ENCODE results near the gene SSPN.

Gene SSPN

GRCh38 chr12:26212396-26212795 lies 17.0 kb downstream of the SSPN start:
- Histone ChIP-seq H3K4me1 (ENCODE audit: control insufficient read depth, insufficient read depth, low read length) (no peaks in the 10 kb centered on the region), H3K9ac (ENCODE audit: low read depth, low read length) (no peak overlapping the region), H3K27me3 (ENCODE audit: control insufficient read depth, insufficient read depth, low read length) (no peaks in the 10 kb centered on the region), H3K36me3 (ENCODE audit: control insufficient read depth, insufficient read depth, low read length) (no peaks in the 10 kb centered on the region), H3K9me3 (ENCODE audit: control insufficient read depth, insufficient read depth, low read length) (no peaks in the 10 kb centered on the region), H3K4me3 (ENCODE audit: low read depth, low read length) (no peak overlapping the region)

GRCh38 chr12:26212988-26213387 lies 17.6 kb downstream of the SSPN start:
- Histone ChIP-seq H3K36me3 (ENCODE audit: control insufficient read depth, insufficient read depth, low read length) (no peaks in the 10 kb centered on the region), H3K4me3 (ENCODE audit: low read depth, low read length) (no peak overlapping the region), H3K9me3 (ENCODE audit: control insufficient read depth, insufficient read depth, low read length) (no peaks in the 10 kb centered on the region), H3K27me3 (ENCODE audit: control insufficient read depth, insufficient read depth, low read length) (no peaks in the 10 kb centered on the region), H3K9ac (ENCODE audit: low read depth, low read length) (no peak overlapping the region), H3K4me1 (ENCODE audit: control insufficient read depth, insufficient read depth, low read length) (no peaks in the 10 kb centered on the region)

GRCh38 chr12:26214121-26214520 lies 18.7 kb downstream of the SSPN start:
- Histone ChIP-seq H3K9ac (ENCODE audit: low read depth, low read length) (no peak overlapping the region), H3K36me3 (ENCODE audit: control insufficient read depth, insufficient read depth, low read length) (no peaks in the 10 kb centered on the region), H3K4me3 (ENCODE audit: low read depth, low read length) (no peak overlapping the region), H3K27me3 (ENCODE audit: control insufficient read depth, insufficient read depth, low read length) (no peaks in the 10 kb centered on the region), H3K4me1 (ENCODE audit: control insufficient read depth, insufficient read depth, low read length) (no peaks in the 10 kb centered on the region), H3K9me3 (ENCODE audit: control insufficient read depth, insufficient read depth, low read length) (no peaks in the 10 kb centered on the region)

DNA sequence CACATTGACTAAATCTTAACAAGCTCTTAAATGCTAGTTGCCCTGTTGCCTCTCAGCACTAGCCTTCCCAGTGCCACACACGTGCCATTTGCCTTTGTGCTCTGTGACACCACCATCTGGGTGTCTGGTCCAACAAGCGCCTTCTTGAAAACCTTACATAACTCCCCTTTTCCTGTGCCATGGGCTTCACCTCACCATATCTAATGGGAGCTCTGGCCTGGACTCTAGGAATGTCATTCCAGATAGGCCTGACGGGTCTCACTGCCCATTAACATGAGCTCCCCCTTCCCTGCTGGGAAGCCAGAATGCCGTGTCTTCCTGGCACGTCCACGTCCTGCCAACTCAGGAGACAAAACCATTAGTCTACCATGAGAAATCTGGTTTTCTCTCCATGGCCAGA lies 24.4 kb downstream of the SSPN start:
- H3K9ac ChIP-seq (ENCODE audit: low read depth, low read length): no peak overlapping the region
- H3K4me3 ChIP-seq (ENCODE audit: low read depth, low read length): no peak overlapping the region
- no peaks in the 10 kb centered on the region for H3K9me3 ChIP-seq (ENCODE audit: control insufficient read depth, insufficient read depth, low read length)
- H3K27me3 ChIP-seq (ENCODE audit: control insufficient read depth, insufficient read depth, low read length): peaks cover 2% of the 10 kb centered on the region
- no peaks in the 10 kb centered on the region for H3K36me3 ChIP-seq (ENCODE audit: control insufficient read depth, insufficient read depth, low read length)
- H3K4me1 ChIP-seq (ENCODE audit: control insufficient read depth, insufficient read depth, low read length): no peaks in the 10 kb centered on the region

DNA sequence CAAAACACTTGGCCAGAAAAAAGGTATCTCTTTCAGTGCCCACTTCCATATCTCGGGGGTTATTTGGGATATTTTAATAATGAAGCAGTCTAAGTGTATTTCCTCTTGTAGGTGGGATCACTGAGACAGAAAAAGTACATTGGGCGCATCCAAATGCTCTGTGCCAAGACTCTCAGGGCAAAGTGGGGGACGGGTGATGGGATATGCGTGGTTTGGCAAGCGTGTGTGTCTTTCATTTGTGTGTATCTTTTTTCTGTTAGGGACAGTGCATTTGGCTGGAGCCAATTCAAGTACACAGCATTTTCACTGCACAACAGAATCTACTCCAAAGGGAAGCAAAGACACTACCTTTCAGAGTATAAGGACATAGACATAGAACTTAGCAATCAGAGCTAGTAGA lies 29.3 kb downstream of the SSPN start:
- Histone ChIP-seq H3K36me3 (ENCODE audit: control insufficient read depth, insufficient read depth, low read length) (no peaks in the 10 kb centered on the region), H3K9me3 (ENCODE audit: control insufficient read depth, insufficient read depth, low read length) (no peaks in the 10 kb centered on the region), H3K4me1 (ENCODE audit: control insufficient read depth, insufficient read depth, low read length) (no peaks in the 10 kb centered on the region), H3K9ac (ENCODE audit: low read depth, low read length) (no peak overlapping the region), H3K27me3 (ENCODE audit: control insufficient read depth, insufficient read depth, low read length) (peaks cover 40% of the 10 kb centered on the region), H3K4me3 (ENCODE audit: low read depth, low read length) (no peak overlapping the region)

- Histone ChIP-seq H3K4me3 (ENCODE audit: low read depth, low read length) (peak overlapping the region; percentile 56), H3K9ac (ENCODE audit: low read depth, low read length) (no peak overlapping the region), H3K9me3 (ENCODE audit: control insufficient read depth, insufficient read depth, low read length) (no peaks in the 10 kb centered on the region), H3K4me1 (ENCODE audit: control insufficient read depth, insufficient read depth, low read length) (no peaks in the 10 kb centered on the region), H3K27me3 (ENCODE audit: control insufficient read depth, insufficient read depth, low read length) (peaks cover 40% of the 10 kb centered on the region), H3K36me3 (ENCODE audit: control insufficient read depth, insufficient read depth, low read length) (no peaks in the 10 kb centered on the region)
Measured at GRCh38 chr12:26226122-26226521, 30.7 kb downstream of the SSPN start.

DNA sequence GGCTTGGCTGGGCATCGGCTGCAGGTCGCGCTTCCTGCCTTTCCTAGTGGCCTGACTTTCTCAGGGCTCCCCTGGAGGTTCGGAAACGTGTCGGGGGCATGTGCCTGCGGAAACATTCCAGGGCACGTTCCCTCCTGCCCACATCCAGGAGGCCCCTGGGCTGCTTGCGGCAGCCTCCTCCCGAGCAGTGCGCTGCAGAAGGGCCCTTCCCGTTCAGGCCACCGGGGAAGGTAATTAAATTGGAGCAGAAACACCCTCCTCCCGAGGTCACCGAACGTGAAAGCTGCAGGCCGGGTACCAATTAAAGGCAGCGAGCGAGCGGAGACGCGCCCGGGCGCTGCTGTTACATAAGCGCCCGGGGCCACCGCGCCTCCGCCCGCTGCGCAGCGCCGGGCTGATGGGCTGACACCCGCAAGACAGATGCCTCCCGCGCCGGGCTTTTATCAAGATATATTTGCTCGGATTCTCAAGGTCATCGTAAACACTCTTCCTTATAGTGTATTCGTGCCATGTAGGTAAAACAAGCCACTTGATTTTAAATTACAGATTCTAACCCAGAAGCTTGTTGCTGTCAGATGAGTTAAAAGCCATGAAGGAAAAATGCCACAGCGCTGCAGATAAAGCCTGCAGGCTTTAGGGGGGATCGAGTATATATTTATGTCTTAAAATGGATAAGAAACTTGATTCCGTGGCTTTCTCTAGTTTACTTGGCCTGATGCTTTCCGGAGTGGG lies 31.4 kb downstream of the SSPN start:
- peak overlapping the region; percentile 56 for H3K4me3 ChIP-seq (ENCODE audit: low read depth, low read length)
- no peaks in the 10 kb centered on the region for H3K36me3 ChIP-seq (ENCODE audit: control insufficient read depth, insufficient read depth, low read length)
- no peaks in the 10 kb centered on the region for H3K9me3 ChIP-seq (ENCODE audit: control insufficient read depth, insufficient read depth, low read length)
- H3K4me1 ChIP-seq (ENCODE audit: control insufficient read depth, insufficient read depth, low read length): no peaks in the 10 kb centered on the region
- peaks cover 40% of the 10 kb centered on the region for H3K27me3 ChIP-seq (ENCODE audit: control insufficient read depth, insufficient read depth, low read length)
- no peak overlapping the region for H3K9ac ChIP-seq (ENCODE audit: low read depth, low read length)

- Histone ChIP-seq H3K27me3 (ENCODE audit: control insufficient read depth, insufficient read depth, low read length) (peaks cover 40% of the 10 kb centered on the region), H3K9me3 (ENCODE audit: control insufficient read depth, insufficient read depth, low read length) (no peaks in the 10 kb centered on the region), H3K4me3 (ENCODE audit: low read depth, low read length) (peak overlapping the region; percentile 56), H3K9ac (ENCODE audit: low read depth, low read length) (no peak overlapping the region), H3K4me1 (ENCODE audit: control insufficient read depth, insufficient read depth, low read length) (no peaks in the 10 kb centered on the region), H3K36me3 (ENCODE audit: control insufficient read depth, insufficient read depth, low read length) (no peaks in the 10 kb centered on the region)
Measured at GRCh38 chr12:26227361-26227745, 32.0 kb downstream of the SSPN start.

GRCh38 chr12:26229910-26230309 lies 34.5 kb downstream of the SSPN start:
- Histone ChIP-seq H3K9ac (ENCODE audit: low read depth, low read length) (no peak overlapping the region), H3K9me3 (ENCODE audit: control insufficient read depth, insufficient read depth, low read length) (no peaks in the 10 kb centered on the region), H3K27me3 (ENCODE audit: control insufficient read depth, insufficient read depth, low read length) (peaks cover 36% of the 10 kb centered on the region), H3K4me3 (ENCODE audit: low read depth, low read length) (no peak overlapping the region), H3K36me3 (ENCODE audit: control insufficient read depth, insufficient read depth, low read length) (no peaks in the 10 kb centered on the region), H3K4me1 (ENCODE audit: control insufficient read depth, insufficient read depth, low read length) (no peaks in the 10 kb centered on the region)

- Histone ChIP-seq H3K9ac (ENCODE audit: low read depth, low read length) (no peak overlapping the region), H3K4me1 (ENCODE audit: control insufficient read depth, insufficient read depth, low read length) (no peaks in the 10 kb centered on the region), H3K27me3 (ENCODE audit: control insufficient read depth, insufficient read depth, low read length) (peaks cover 21% of the 10 kb centered on the region), H3K36me3 (ENCODE audit: control insufficient read depth, insufficient read depth, low read length) (no peaks in the 10 kb centered on the region), H3K4me3 (ENCODE audit: low read depth, low read length) (no peak overlapping the region), H3K9me3 (ENCODE audit: control insufficient read depth, insufficient read depth, low read length) (no peaks in the 10 kb centered on the region)
Measured at GRCh38 chr12:26231470-26231869, 36.1 kb downstream of the SSPN start.

DNA sequence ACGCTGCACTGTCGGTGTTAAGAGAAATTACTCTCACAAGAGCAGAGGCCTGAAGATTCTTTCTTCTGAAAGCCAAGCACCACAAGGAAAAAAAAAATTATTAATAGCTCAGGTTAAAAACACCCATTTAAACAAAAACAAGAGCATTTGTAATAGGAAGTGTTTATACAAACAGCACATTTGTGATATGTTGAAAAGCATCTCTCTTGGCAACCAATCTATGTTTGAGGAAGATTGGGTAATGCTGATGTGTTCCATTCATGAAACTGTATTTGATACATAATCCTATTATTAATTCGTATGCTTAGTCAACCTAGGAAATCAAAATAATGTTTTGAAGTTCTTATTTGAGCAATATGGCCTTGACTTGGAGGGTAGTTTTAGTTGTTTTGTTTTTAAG lies 36.5 kb downstream of the SSPN start:
- H3K9ac ChIP-seq (ENCODE audit: low read depth, low read length): no peak overlapping the region
- no peak overlapping the region for H3K4me3 ChIP-seq (ENCODE audit: low read depth, low read length)
- H3K36me3 ChIP-seq (ENCODE audit: control insufficient read depth, insufficient read depth, low read length): no peaks in the 10 kb centered on the region
- peaks cover 17% of the 10 kb centered on the region for H3K27me3 ChIP-seq (ENCODE audit: control insufficient read depth, insufficient read depth, low read length)
- no peaks in the 10 kb centered on the region for H3K4me1 ChIP-seq (ENCODE audit: control insufficient read depth, insufficient read depth, low read length)
- H3K9me3 ChIP-seq (ENCODE audit: control insufficient read depth, insufficient read depth, low read length): no peaks in the 10 kb centered on the region

DNA sequence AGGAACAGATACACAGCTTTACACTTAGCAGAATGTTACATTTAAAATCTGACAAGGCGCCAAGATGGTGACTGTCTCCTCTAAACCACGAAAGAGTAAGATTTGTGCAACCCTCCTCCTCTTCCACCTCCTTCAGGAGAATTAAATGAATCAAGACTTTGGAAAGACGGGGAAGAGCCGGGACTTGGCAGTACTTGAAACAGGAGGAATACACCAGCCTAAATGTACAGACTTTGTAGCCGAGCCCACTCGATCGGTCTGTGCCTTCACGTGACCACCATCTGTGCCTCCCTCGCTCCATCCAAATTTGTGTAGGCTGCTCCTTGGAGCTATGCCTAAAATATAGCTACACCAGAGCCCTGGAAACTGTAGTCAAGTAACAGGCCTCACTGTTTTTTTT lies 38.3 kb downstream of the SSPN start:
- H3K4me1 ChIP-seq (ENCODE audit: control insufficient read depth, insufficient read depth, low read length): no peaks in the 10 kb centered on the region
- no peaks in the 10 kb centered on the region for H3K9me3 ChIP-seq (ENCODE audit: control insufficient read depth, insufficient read depth, low read length)
- no peaks in the 10 kb centered on the region for H3K36me3 ChIP-seq (ENCODE audit: control insufficient read depth, insufficient read depth, low read length)
- H3K9ac ChIP-seq (ENCODE audit: low read depth, low read length): no peak overlapping the region
- H3K27me3 ChIP-seq (ENCODE audit: control insufficient read depth, insufficient read depth, low read length): peaks cover under 1% of the 10 kb centered on the region
- no peak overlapping the region for H3K4me3 ChIP-seq (ENCODE audit: low read depth, low read length)

Data from iPS-15b (cell line).